Keratinocyte (primary cell): ENCODE measurements around the gene CDON. TPM values are rescaled to one million over a fixed set of nuclear protein-coding genes. Genes with fewer than 3 reads are reported as not detected.

ENCODE experiments used
- DNase-seq: peaks from one replicate; pipeline ENCODE4 v3.0.0-alpha.2; 2011; ENCODE audit warnings: low read depth, missing footprints, low spot score
- FAIRE-seq: peaks from 2 replicates; lab custom pipeline; 2011; peaks lifted over from hg19 to GRCh38; lab: Jason Lieb, UNC
- H2AFZ ChIP-seq: 2 replicates; pipeline ENCODE4 v1.6.0; 2012; ENCODE audit warnings: low read length, control low read depth, inconsistent platforms; ENCODE audit not compliant: control insufficient read depth
- H3K27ac ChIP-seq: 2 replicates; pipeline ENCODE4 v1.5.1; 2011; ENCODE audit warnings: low read length; ENCODE audit not compliant: control insufficient read depth, insufficient read depth
- H3K27me3 ChIP-seq: 3 replicates; pipeline ENCODE4 v1.6.0; 2011; ENCODE audit warnings: low read length; ENCODE audit not compliant: control insufficient read depth, insufficient read depth; ENCODE audit errors: extremely low read depth
- H3K36me3 ChIP-seq, 2 experiments: 2 replicates in 1 of 2; 3 replicates in 1 of 2; pipeline ENCODE4 v1.5.1; 2011; ENCODE audit warnings: low read length in 2 of 2, mild to moderate bottlenecking in 1 of 2; ENCODE audit not compliant: control insufficient read depth in 2 of 2, insufficient read depth in 2 of 2; ENCODE audit errors: extremely low read depth in 1 of 2
- H3K4me1 ChIP-seq: 3 replicates; pipeline ENCODE4 v1.5.1; 2011; ENCODE audit warnings: low read length; ENCODE audit not compliant: control insufficient read depth, insufficient read depth; ENCODE audit errors: extremely low read depth
- H3K4me2 ChIP-seq: 3 replicates; pipeline ENCODE4 v1.6.0; 2011; ENCODE audit warnings: low read depth, low read length; ENCODE audit not compliant: control insufficient read depth, insufficient read depth; ENCODE audit errors: extremely low read depth
- H3K4me3 ChIP-seq, 3 experiments: fragments of 200-600 bp in 1 of 3; sonication (generic) in 1 of 3; 2 replicates in 2 of 3; 3 replicates in 1 of 3; pipeline ENCODE4 v1.5.1; 2011 to 2016; ENCODE audit warnings: low read length in 3 of 3, mild to moderate bottlenecking in 3 of 3, control low read depth in 2 of 3, inconsistent platforms in 1 of 3, low read depth in 1 of 3, mixed read lengths in 1 of 3, mixed run types in 1 of 3, moderate library complexity in 1 of 3; ENCODE audit not compliant: control insufficient read depth in 2 of 3, insufficient read depth in 2 of 3; ENCODE audit errors: extremely low read depth in 1 of 3
- H3K79me2 ChIP-seq: 2 replicates; pipeline ENCODE4 v1.6.0; 2012; ENCODE audit warnings: low read length; ENCODE audit not compliant: control insufficient read depth, insufficient read depth
- H3K9ac ChIP-seq: 3 replicates; pipeline ENCODE4 v1.6.0; 2011; ENCODE audit warnings: low read length; ENCODE audit not compliant: control insufficient read depth, insufficient read depth; ENCODE audit errors: extremely low read depth
- H3K9me1 ChIP-seq: 3 replicates; pipeline ENCODE4 v1.6.0; 2011; ENCODE audit warnings: low read length; ENCODE audit not compliant: control insufficient read depth, insufficient read depth; ENCODE audit errors: extremely low read depth
- H3K9me3 ChIP-seq: 2 replicates; pipeline ENCODE4 v1.5.1; 2012; ENCODE audit warnings: low read depth, low read length; ENCODE audit not compliant: control insufficient read depth
- H4K20me1 ChIP-seq: 3 replicates; pipeline ENCODE4 v1.6.0; 2011; ENCODE audit warnings: low read length; ENCODE audit not compliant: control insufficient read depth, insufficient read depth; ENCODE audit errors: extremely low read depth
- CTCF ChIP-seq, 3 experiments: IDR thresholded peaks in 1 of 3; conservative IDR thresholded peaks in 1 of 3; optimal IDR thresholded peaks in 1 of 3; 2 replicates in 2 of 3; 3 replicates in 1 of 3; pipeline versions ENCODE3 to v1.5.1; 2011; ENCODE audit warnings: low read length in 3 of 3, mild to moderate bottlenecking in 3 of 3, moderate library complexity in 2 of 3, control low read depth in 1 of 3, inconsistent platforms in 1 of 3; ENCODE audit not compliant: insufficient read depth in 2 of 3; ENCODE audit errors: extremely low read depth in 1 of 3
- EZH2 ChIP-seq: IDR thresholded peaks from one replicate; pipeline ENCODE4 v1.6.1; 2012; ENCODE audit warnings: inconsistent platforms, mild to moderate bottlenecking, low read length, moderate library complexity
- dilution Hi-C: fragments of 300-500 bp; cut with MboI; formaldehyde crosslinking; loops from one replicate; pipeline ENCODE4 v1.7.0; 2020; ENCODE audit warnings: low sequenced_read_pairs; ENCODE audit not compliant: extremely low pct_ligation_motif_present
- polyA plus RNA-seq, 5 experiments: library from polyadenylated mRNA; depleted of rRNA in 3 of 5; stranded (reverse) in 3 of 5; stranded (forward) in 1 of 5; unstranded in 1 of 5; fragments of >200 nt; gene quantifications; 1 replicate in 1 of 5; 2 replicates in 3 of 5; 3 replicates in 1 of 5; pipeline versions ENCODE4 v1.2.1 to v1.2.3, GENCODE V29; 2011 to 2012; ENCODE audit warnings: missing spikeins in 2 of 5, low read depth in 1 of 5, low replicate concordance in 1 of 5

The CDON gene
- polyA plus RNA-seq, 1 donor (not counting 4 experiments of a cell fraction or from before 2014, with no cell fraction given): 1.0 TPM

GRCh38 chr11:125950178-125950490 is 112.5 kb downstream of the CDON start:
- Histone ChIP-seq H3K27me3 (no peaks in the 10 kb centered on the region), H3K36me3 (no peaks in the 10 kb centered on the region), H3K4me1 (peaks cover 18% of the 10 kb centered on the region), H3K27ac (no peak overlapping the region), H3K4me3 (no peak overlapping the region), H4K20me1 (no peaks in the 10 kb centered on the region), H2AFZ (no peak overlapping the region), H3K9ac (no peak overlapping the region), H3K4me2 (no peak overlapping the region), H3K9me3 (no peaks in the 10 kb centered on the region), H3K79me2 (no peaks in the 10 kb centered on the region), H3K9me1 (no peaks in the 10 kb centered on the region)
- FAIRE-seq (no peak), DNase-seq (no peak)
- dilution Hi-C loops: no loop called here
- no peak for TF ChIP-seq EZH2
- no peak for TF ChIP-seq CTCF (optimal IDR thresholded peaks at IDR 0.05 in 1 of 3, IDR thresholded peaks at IDR 0.05 in 1 of 3, conservative IDR thresholded peaks at IDR 0.05 in 1 of 3; ENCODE audit: extremely low read depth in 1 of 3, insufficient read depth in 2 of 3, low read length in 3 of 3)

- Histone ChIP-seq H2AFZ (no peak overlapping the region), H3K27me3 (no peaks in the 10 kb centered on the region), H3K79me2 (no peaks in the 10 kb centered on the region), H3K9me1 (no peaks in the 10 kb centered on the region), H3K9me3 (no peaks in the 10 kb centered on the region), H3K27ac (no peak overlapping the region), H3K9ac (no peak overlapping the region), H3K4me1 (peaks cover 18% of the 10 kb centered on the region), H4K20me1 (no peaks in the 10 kb centered on the region), H3K4me2 (no peak overlapping the region), H3K36me3 (no peaks in the 10 kb centered on the region), H3K4me3 (no peak overlapping the region)
- dilution Hi-C loops: loop anchor here (25.0 kb wide), 1 partner anchor 263 kb away; the partner anchor contains the start of genes FAM118B and RPUSD4
- no peak for DNase-seq
- TF ChIP-seq CTCF (optimal IDR thresholded peaks at IDR 0.05 in 1 of 3, IDR thresholded peaks at IDR 0.05 in 1 of 3, conservative IDR thresholded peaks at IDR 0.05 in 1 of 3; ENCODE audit: extremely low read depth in 1 of 3, insufficient read depth in 2 of 3, low read length in 3 of 3) (no peak), EZH2 (no peak)
- no peak for FAIRE-seq
These were observed 113.1 kb downstream of the CDON start for GRCh38 chr11:125949271-125950177.
